Measurements from ENCODE around the gene CATSPER3. TPM values are rescaled to one million over a fixed set of nuclear protein-coding genes. Genes with fewer than 3 reads are reported as not detected.

CATSPER3 gene
- total RNA-seq, 2 experiments from 2014 or later: 0.31 to 0.32 TPM

GRCh38 chr5:134958755-134959154 is 9.0 kb upstream of the CATSPER3 start:
- H3K36me3 Mint-ChIP-seq (ENCODE audit: low read depth): peaks cover 17% of the 10 kb centered on the region
- TF ChIP-seq CTCF (IDR thresholded peaks at IDR 0.05): no peak
- intact Hi-C loops (cut with micrococcal nuclease): no loop called here
- H3K4me3 Mint-ChIP-seq: no peak overlapping the region
- no peaks in the 10 kb centered on the region for H3K27me3 Mint-ChIP-seq
- DNase-seq (no peak), ATAC-seq (no peak)
- peaks cover 5% of the 10 kb centered on the region for H3K9me3 Mint-ChIP-seq
- ChIA-PET POLR2A (interaction anchor here (0.6 kb wide), 1 partner anchor 159 kb away, joined by 3 read pairs; no protein-coding TSS in a partner anchor), CTCF (no interaction called here)
- no peak overlapping the region for H3K27ac Mint-ChIP-seq
- peaks cover 4% of the 10 kb centered on the region for H3K4me1 Mint-ChIP-seq (ENCODE audit: low read depth)

- no peak for TF ChIP-seq CTCF (IDR thresholded peaks at IDR 0.05)
- intact Hi-C loops (cut with micrococcal nuclease): no loop called here
- no peaks in the 10 kb centered on the region for H3K9me3 Mint-ChIP-seq
- no peaks in the 10 kb centered on the region for H3K27me3 Mint-ChIP-seq
- H3K4me1 Mint-ChIP-seq (ENCODE audit: low read depth): peaks cover 25% of the 10 kb centered on the region
- no peak for ATAC-seq
- H3K27ac Mint-ChIP-seq: no peak overlapping the region
- ChIA-PET CTCF (interaction anchor here (1.1 kb wide), 1 partner anchor 46 kb away, joined by 3 read pairs; no protein-coding TSS in a partner anchor), POLR2A (interaction anchor here (0.6 to 1.2 kb wide), 3 partner anchors 15 to 740 kb away, joined by 3 to 4 read pairs (median 3); partner anchors contain the start of gene PCBD2)
- peaks cover 12% of the 10 kb centered on the region for H3K36me3 Mint-ChIP-seq (ENCODE audit: low read depth)
- DNase-seq: no peak
- no peak overlapping the region for H3K4me3 Mint-ChIP-seq
Measured at GRCh38 chr5:134963098-134963497, 4.6 kb upstream of the CATSPER3 start.

GRCh38 chr5:134964359-134965270 is 3.1 kb upstream of the CATSPER3 start:
- Mint-ChIP-seq H3K27me3 (no peaks in the 10 kb centered on the region), H3K4me3 (no peak overlapping the region), H3K9me3 (no peaks in the 10 kb centered on the region), H3K27ac (peak overlapping the region; percentile 60), H3K4me1 (ENCODE audit: low read depth) (peaks cover 25% of the 10 kb centered on the region), H3K36me3 (ENCODE audit: low read depth) (peaks cover 15% of the 10 kb centered on the region)
- ChIA-PET CTCF (interaction anchor here (0.9 kb wide), 1 partner anchor 12 kb away, joined by 3 read pairs; no protein-coding TSS in a partner anchor), POLR2A (interaction anchor here (1.0 kb wide), 1 partner anchor 13 kb away, joined by 3 read pairs; no protein-coding TSS in a partner anchor)
- TF ChIP-seq CTCF (IDR thresholded peaks at IDR 0.05): no peak
- ATAC-seq (peak; percentile 91), DNase-seq (peak; percentile 27)
- intact Hi-C loops (cut with micrococcal nuclease): no loop called here

GRCh38 chr5:134965271-134965825 is 2.4 kb upstream of the CATSPER3 start:
- ATAC-seq (peak; percentile 42), DNase-seq (peak; percentile 3)
- Mint-ChIP-seq H3K36me3 (ENCODE audit: low read depth) (peaks cover 14% of the 10 kb centered on the region), H3K27me3 (no peaks in the 10 kb centered on the region), H3K4me1 (ENCODE audit: low read depth) (peaks cover 25% of the 10 kb centered on the region), H3K9me3 (no peaks in the 10 kb centered on the region), H3K27ac (peak overlapping the region; percentile 65), H3K4me3 (no peak overlapping the region)
- no peak for TF ChIP-seq CTCF (IDR thresholded peaks at IDR 0.05)
- ChIA-PET POLR2A (interaction anchor here (1.0 kb wide), 1 partner anchor 14 kb away, joined by 3 read pairs; no protein-coding TSS in a partner anchor), CTCF (interaction anchor here (0.9 kb wide), 1 partner anchor 13 kb away, joined by 3 read pairs; no protein-coding TSS in a partner anchor)
- intact Hi-C loops (cut with micrococcal nuclease): no loop called here
